HepG2 (cell line): ENCODE measurements around the gene PTGIS. TPM values are rescaled to one million over a fixed set of nuclear protein-coding genes. Genes with fewer than 3 reads are reported as not detected.
A peak's percentile ranks its signal among the peaks of the same experiment; 100 is the strongest.

ENCODE experiments used
- ATAC-seq: fragments of 200-7000 bp; cut with Tn5 transposase; 3 replicates; pipeline ENCODE4 v1.9.1; 2020; ENCODE audit warnings: mild to moderate bottlenecking, moderate library complexity
- BruUV-seq: library from RNA; stranded (reverse); fragments of 400-500 nt; replicated peaks from 2 replicates; lab custom pipeline; 2021; lab: Mats Ljungman, UMichigan
- CTCF ChIA-PET: fragments of 300-600 bp; formaldehyde crosslinking; extraction: SDS; loops from one replicate; lab custom pipeline; 2021; ENCODE audit warnings: low total read pairs, inconsistent platforms, low intra/inter-chr PET ratio; lab: Yijun Ruan, JAX
- POLR2A ChIA-PET: fragments of 350-600 bp; sonication (Branson Sonifier 250); formaldehyde crosslinking; loops from one replicate; lab custom pipeline; 2020; ENCODE audit warnings: antibody characterized with exemption, inconsistent platforms; lab: Yijun Ruan, JAX
- DNase-seq: peaks from one replicate; pipeline ENCODE4 v3.0.0-alpha.2; 2015; ENCODE audit warnings: low spot score
- FAIRE-seq: peaks from 3 replicates; lab custom pipeline; 2011; peaks lifted over from hg19 to GRCh38; lab: Jason Lieb, UNC
- H2AFZ ChIP-seq: one replicate; pipeline ENCODE4 v1.6.1; 2011; ENCODE audit warnings: low read length, inconsistent platforms
- H3K27ac ChIP-seq: fragments of 300-600 bp; 3 replicates; pipeline ENCODE4 v1.8.0; 2011; ENCODE audit warnings: mixed run types, mild to moderate bottlenecking, mixed read lengths, low read length, inconsistent platforms; ENCODE audit not compliant: insufficient read depth; ENCODE audit errors: extremely low read length
- H3K27me3 ChIP-seq, 2 experiments: fragments of 200-600 bp in 1 of 2; 2 replicates in 1 of 2; 3 replicates in 1 of 2; pipeline versions ENCODE4 v1.6.0 to v1.8.0; 2011; ENCODE audit warnings: low read length in 2 of 2, mild to moderate bottlenecking in 2 of 2, moderate library complexity in 2 of 2, inconsistent platforms in 1 of 2; ENCODE audit not compliant: insufficient read depth in 2 of 2, control insufficient read depth in 1 of 2
- H3K36me3 ChIP-seq, 2 experiments: fragments of 200-600 bp in 1 of 2; replicated peaks in 1 of 2; 2 replicates in 1 of 2; 3 replicates in 1 of 2; pipeline versions ENCODE4 v1.5.1 to v1.8.0; 2011; ENCODE audit warnings: low read length in 2 of 2, inconsistent platforms in 1 of 2; ENCODE audit not compliant: insufficient read depth in 2 of 2, control insufficient read depth in 1 of 2
- H3K4me1 ChIP-seq: 2 replicates; pipeline ENCODE4 v1.5.1; 2012; ENCODE audit warnings: low read length, inconsistent platforms; ENCODE audit not compliant: insufficient read depth
- H3K4me2 ChIP-seq: 2 replicates; pipeline ENCODE4 v1.6.0; 2011; ENCODE audit warnings: low read depth, low read length, inconsistent platforms
- H3K4me3 ChIP-seq, 3 experiments: fragments of 200-600 bp in 1 of 3; sonication (generic), shearing (Covaris generic) in 1 of 3; replicated peaks in 1 of 3; 2 replicates each; pipeline ENCODE4 v1.5.1; 2011 to 2016; ENCODE audit warnings: low read length in 3 of 3, inconsistent platforms in 2 of 3, low read depth in 2 of 3, mild to moderate bottlenecking in 2 of 3, control low read depth in 1 of 3, mixed read lengths in 1 of 3; ENCODE audit not compliant: insufficient read depth in 1 of 3
- H3K79me2 ChIP-seq: one replicate; pipeline ENCODE4 v1.6.1; 2011; ENCODE audit warnings: low read length, inconsistent platforms; ENCODE audit not compliant: insufficient read depth
- H3K9ac ChIP-seq: 2 replicates; pipeline ENCODE4 v1.6.0; 2011; ENCODE audit warnings: mild to moderate bottlenecking, low read depth, low read length, inconsistent platforms; ENCODE audit not compliant: insufficient read depth
- H3K9me3 ChIP-seq: 2 replicates; pipeline ENCODE4 v1.5.1; 2012; ENCODE audit warnings: mild to moderate bottlenecking, low read length
- H4K20me1 ChIP-seq: 2 replicates; pipeline ENCODE4 v1.6.0; 2011; ENCODE audit warnings: inconsistent platforms, mild to moderate bottlenecking, low read length, moderate library complexity; ENCODE audit not compliant: insufficient read depth
- GTF3A ChIP-seq: sonication (generic); formaldehyde crosslinking; conservative IDR thresholded peaks from 2 replicates; pipeline ENCODE4 v1.4.0; 2020; ENCODE audit warnings: mild to moderate bottlenecking, missing genetic modification reagents
- ISL2 ChIP-seq: sonication (generic); formaldehyde crosslinking; IDR thresholded peaks from 2 replicates; pipeline ENCODE4 v1.5.0; 2020; ENCODE audit warnings: missing genetic modification reagents
- MED13 ChIP-seq: sonication (generic); formaldehyde crosslinking; IDR thresholded peaks from 2 replicates; pipeline ENCODE4 v1.5.0; 2020; ENCODE audit warnings: missing genetic modification reagents
- MED8 ChIP-seq: sonication (generic); formaldehyde crosslinking; IDR thresholded peaks from 2 replicates; pipeline ENCODE4 v1.8.1; 2023; ENCODE audit warnings: mild to moderate bottlenecking, missing genetic modification reagents; ENCODE audit not compliant: insufficient replicate concordance
- MTA1 ChIP-seq: sonication (generic); formaldehyde crosslinking; IDR thresholded peaks from 2 replicates; pipeline ENCODE4 v1.4.0; 2020; ENCODE audit warnings: missing genetic modification reagents, mild to moderate bottlenecking, borderline replicate concordance
- RFX5 ChIP-seq: IDR thresholded peaks from 2 replicates; pipeline ENCODE4 v1.6.1; 2011; ENCODE audit warnings: low read depth, low read length, improper control_type of control experiment
- SP2 ChIP-seq: sonication (generic); formaldehyde crosslinking; IDR thresholded peaks from 2 replicates; pipeline ENCODE4 v1.5.1; 2020; ENCODE audit warnings: mild to moderate bottlenecking, missing genetic modification reagents
- TEAD3 ChIP-seq: optimal IDR thresholded peaks from 2 replicates; pipeline ENCODE3; 2016; ENCODE audit warnings: borderline replicate concordance
- ZKSCAN5 ChIP-seq: sonication (generic); formaldehyde crosslinking; IDR thresholded peaks from 2 replicates; pipeline ENCODE4 v1.5.1; 2020; ENCODE audit warnings: mild to moderate bottlenecking, missing genetic modification reagents
- ZNF292 ChIP-seq: sonication (generic); formaldehyde crosslinking; IDR thresholded peaks from 2 replicates; pipeline ENCODE4 v1.8.1; 2022; ENCODE audit warnings: mild to moderate bottlenecking, low read depth, missing genetic modification reagents, borderline replicate concordance
- ZNF879 ChIP-seq: sonication (generic); formaldehyde crosslinking; IDR thresholded peaks from 2 replicates; pipeline ENCODE4 v1.8.1; 2023; ENCODE audit warnings: missing genetic modification reagents
- WGBS: methylation state at CpG from one replicate; pipeline ENCODE4 v1.1.6; 2017; ENCODE audit warnings: low lambda C conversion rate; 5-methylcytosine and 5-hydroxymethylcytosine counted together
- in situ Hi-C: cut with HindIII; loops from 2 replicates; pipeline ENCODE4 v1.10.0; 2017; ENCODE audit warnings: low pct_unique_long_range_greater_than_20kb; ENCODE audit not compliant: extremely low pct_ligation_motif_present
- intact Hi-C: fragments of 100-400 bp; cut with micrococcal nuclease; formaldehyde crosslinking; loops from one replicate; pipeline ENCODE4 v1.10.0; 2022; ENCODE audit not compliant: unreplicated experiment
- polyA plus RNA-seq, 8 experiments: library from polyadenylated mRNA; depleted of rRNA in 3 of 8; stranded (reverse) in 7 of 8; unstranded in 1 of 8; fragments of >200 nt; fragmentation: Illumina TruSeq in 4 of 8; extraction: Trizol in 4 of 8; gene quantifications; 2 replicates each; pipeline versions ENCODE4 v1.2.1 to v1.2.3, GENCODE V29; 2011 to 2016; ENCODE audit warnings: low read depth in 4 of 8, missing spikeins in 1 of 8, mixed read lengths in 1 of 8; ENCODE audit not compliant: insufficient read depth in 1 of 8
- total RNA-seq, 5 experiments: library from RNA; depleted of rRNA; stranded (reverse); fragments of >200 nt; fragmentation: Illumina TruSeq; extraction: Trizol; gene quantifications; 2 replicates each; pipeline ENCODE4 v1.2.3, GENCODE V29; 2016; ENCODE audit warnings: low read depth in 1 of 5
- TF ChIP-seq, protein P1 (sequence below): sonication (generic); formaldehyde crosslinking; IDR thresholded peaks from 2 replicates; pipeline ENCODE4 v1.9.0; 2021; ENCODE audit warnings: mild to moderate bottlenecking, missing genetic modification reagents

PTGIS gene
- total and polyA plus RNA-seq, 2 of the 13 experiments (the other 11 are each of a cell fraction or from before 2014, with no cell fraction given) = not detected

DNA sequence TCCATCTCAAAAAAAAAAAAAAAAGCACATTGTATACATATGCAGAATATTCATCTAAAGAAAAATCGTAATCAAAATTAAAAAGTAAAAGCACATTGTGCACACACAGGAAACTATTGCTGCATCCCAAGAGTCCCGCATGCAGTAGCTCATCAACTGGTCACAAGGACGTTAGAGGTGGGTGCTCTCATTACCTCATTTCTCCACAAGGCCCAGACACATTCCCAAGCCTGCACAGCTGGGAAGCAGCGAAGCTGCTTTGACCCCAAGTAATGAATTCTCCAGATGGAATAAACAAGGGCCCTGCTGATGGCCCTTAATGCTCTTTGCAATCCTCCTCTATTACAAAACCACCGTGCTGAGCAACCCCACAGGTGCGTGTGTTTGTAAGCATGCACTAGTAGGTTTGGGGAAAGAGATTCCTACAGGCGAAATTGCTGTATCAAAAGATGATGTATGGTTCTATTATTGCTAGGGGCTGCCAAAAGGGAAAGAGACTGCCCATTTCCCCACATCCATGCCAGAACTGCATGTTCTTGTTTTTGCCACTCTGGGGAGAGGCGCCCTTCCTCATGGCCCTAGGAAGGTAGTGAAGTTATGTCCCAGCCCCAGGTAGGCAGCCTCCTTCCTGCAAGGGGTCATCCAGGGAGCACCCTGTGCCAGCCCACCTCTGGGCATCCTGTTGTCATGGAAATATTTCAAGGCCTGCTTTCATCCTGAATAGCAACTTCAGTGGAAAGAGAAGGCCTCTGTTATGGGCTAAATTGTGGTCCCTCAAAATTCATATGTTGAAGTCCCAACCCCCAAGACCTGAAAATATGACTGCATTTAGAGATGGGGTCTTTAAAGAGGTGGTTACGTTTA, 34.6 kb upstream of the PTGIS start (continued):
- TF ChIP-seq ZNF292 (0 out of 2 replicates have a peak, but pooled peaks have one; percentile 15), SP2 (CRISPR knock-in tag) (peak; percentile 34; the same call in 1 of the 2 replicates), MTA1 (no peak), ZKSCAN5 (CRISPR knock-in tag) (no peak), MED13 (CRISPR knock-in tag) (0 out of 2 replicates have a peak, but pooled peaks have one; percentile 38), MED8 (CRISPR knock-in tag) (peak; percentile 39)

DNA sequence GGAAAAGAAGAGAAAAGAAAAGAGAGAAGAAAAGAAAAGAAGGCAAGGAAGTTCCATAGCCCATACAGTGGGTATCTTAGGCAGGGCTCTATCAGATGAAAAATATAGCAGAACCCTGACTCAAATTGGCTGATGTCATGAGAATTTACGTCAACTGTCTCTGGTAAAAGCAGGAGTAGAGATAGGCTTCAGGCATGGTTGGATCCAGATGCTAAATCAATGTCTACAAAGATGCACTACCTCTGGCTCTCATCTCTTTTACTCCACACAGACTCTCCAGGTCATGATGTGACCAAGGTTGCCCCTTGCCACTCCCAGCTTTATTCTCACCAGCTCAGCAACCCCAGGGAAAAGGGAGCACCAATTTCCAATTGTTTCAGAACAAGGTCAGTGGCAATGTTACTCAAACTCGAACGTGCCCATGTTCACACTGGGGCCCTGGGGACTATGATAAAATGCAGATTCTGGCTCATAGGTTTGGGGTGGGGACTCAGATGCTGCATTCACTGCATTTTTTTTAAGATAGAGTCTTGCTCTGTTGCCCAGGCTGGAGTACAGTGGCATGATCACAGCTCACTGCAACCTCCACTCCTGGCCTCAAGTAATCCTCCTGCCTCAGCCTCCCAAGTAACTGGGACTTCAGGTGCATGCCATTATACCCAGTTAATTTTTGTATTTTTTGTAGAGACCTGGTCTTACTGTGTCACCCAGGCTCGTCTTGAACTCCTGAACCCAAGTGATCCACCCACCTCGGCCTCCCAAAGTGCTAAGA, 33.4 kb upstream of the PTGIS start:
- in situ Hi-C loops = no loop called here
- no peak for TF ChIP-seq GTF3A
- no peak for TF ChIP-seq TEAD3 (CRISPR knock-in tag)
- TF ChIP-seq ISL2 (CRISPR knock-in tag) = no peak
- no peak for TF ChIP-seq ZNF879
- TF ChIP-seq, protein P1, sequence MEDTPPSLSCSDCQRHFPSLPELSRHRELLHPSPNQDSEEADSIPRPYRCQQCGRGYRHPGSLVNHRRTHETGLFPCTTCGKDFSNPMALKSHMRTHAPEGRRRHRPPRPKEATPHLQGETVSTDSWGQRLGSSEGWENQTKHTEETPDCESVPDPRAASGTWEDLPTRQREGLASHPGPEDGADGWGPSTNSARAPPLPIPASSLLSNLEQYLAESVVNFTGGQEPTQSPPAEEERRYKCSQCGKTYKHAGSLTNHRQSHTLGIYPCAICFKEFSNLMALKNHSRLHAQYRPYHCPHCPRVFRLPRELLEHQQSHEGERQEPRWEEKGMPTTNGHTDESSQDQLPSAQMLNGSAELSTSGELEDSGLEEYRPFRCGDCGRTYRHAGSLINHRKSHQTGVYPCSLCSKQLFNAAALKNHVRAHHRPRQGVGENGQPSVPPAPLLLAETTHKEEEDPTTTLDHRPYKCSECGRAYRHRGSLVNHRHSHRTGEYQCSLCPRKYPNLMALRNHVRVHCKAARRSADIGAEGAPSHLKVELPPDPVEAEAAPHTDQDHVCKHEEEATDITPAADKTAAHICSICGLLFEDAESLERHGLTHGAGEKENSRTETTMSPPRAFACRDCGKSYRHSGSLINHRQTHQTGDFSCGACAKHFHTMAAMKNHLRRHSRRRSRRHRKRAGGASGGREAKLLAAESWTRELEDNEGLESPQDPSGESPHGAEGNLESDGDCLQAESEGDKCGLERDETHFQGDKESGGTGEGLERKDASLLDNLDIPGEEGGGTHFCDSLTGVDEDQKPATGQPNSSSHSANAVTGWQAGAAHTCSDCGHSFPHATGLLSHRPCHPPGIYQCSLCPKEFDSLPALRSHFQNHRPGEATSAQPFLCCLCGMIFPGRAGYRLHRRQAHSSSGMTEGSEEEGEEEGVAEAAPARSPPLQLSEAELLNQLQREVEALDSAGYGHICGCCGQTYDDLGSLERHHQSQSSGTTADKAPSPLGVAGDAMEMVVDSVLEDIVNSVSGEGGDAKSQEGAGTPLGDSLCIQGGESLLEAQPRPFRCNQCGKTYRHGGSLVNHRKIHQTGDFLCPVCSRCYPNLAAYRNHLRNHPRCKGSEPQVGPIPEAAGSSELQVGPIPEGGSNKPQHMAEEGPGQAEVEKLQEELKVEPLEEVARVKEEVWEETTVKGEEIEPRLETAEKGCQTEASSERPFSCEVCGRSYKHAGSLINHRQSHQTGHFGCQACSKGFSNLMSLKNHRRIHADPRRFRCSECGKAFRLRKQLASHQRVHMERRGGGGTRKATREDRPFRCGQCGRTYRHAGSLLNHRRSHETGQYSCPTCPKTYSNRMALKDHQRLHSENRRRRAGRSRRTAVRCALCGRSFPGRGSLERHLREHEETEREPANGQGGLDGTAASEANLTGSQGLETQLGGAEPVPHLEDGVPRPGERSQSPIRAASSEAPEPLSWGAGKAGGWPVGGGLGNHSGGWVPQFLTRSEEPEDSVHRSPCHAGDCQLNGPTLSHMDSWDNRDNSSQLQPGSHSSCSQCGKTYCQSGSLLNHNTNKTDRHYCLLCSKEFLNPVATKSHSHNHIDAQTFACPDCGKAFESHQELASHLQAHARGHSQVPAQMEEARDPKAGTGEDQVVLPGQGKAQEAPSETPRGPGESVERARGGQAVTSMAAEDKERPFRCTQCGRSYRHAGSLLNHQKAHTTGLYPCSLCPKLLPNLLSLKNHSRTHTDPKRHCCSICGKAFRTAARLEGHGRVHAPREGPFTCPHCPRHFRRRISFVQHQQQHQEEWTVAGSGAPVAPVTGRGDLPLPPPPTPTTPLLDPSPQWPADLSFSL (CRISPR knock-in tag) = 0 out of 2 replicates have a peak, but pooled peaks have one; percentile 8
- no peak for TF ChIP-seq RFX5

More for the DNA sequence above, 33.4 kb upstream of the PTGIS start:
- ChIA-PET POLR2A (interaction anchor here (0.6 to 6.8 kb wide), 8 partner anchors 9 to 212 kb away, joined by 3 to 126 read pairs (median 6); partner anchors contain the start of gene SLC9A8), CTCF (interaction anchor here (1.2 to 4.2 kb wide), 2 partner anchors 59 to 60 kb away, joined by 3 to 38 read pairs; no protein-coding TSS in a partner anchor)
- intact Hi-C loops = loop anchor here (10.0 kb wide), 1 partner anchor 267 kb away; no protein-coding TSS in a partner anchor
- no peak for FAIRE-seq
- ATAC-seq = no peak
- H3K36me3 ChIP-seq = no peaks in the 10 kb centered on the region
- H3K4me2 ChIP-seq = peak overlapping the region; percentile 96; the same call in 1 of the 2 replicates
- H3K9me3 ChIP-seq = no peaks in the 10 kb centered on the region
- peaks cover 76% of the 10 kb centered on the region for H3K4me1 ChIP-seq
- 54% methylated on average over 5 of the region's 5 CpGs for WGBS
- H3K4me3 ChIP-seq = no peak overlapping the region; a peak in 1 of 6 replicates
- DNase-seq = no peak
- no peaks in the 10 kb centered on the region for H3K79me2 ChIP-seq
- H3K27ac ChIP-seq = no peak overlapping the region
- no peak overlapping the region for H2AFZ ChIP-seq
- H3K27me3 ChIP-seq = no peaks in the 10 kb centered on the region
- H4K20me1 ChIP-seq = no peaks in the 10 kb centered on the region
- BruUV-seq = no TSS peak
- no peak overlapping the region for H3K9ac ChIP-seq
